Testis (tissue), 2 donors: ENCODE measurements around the gene LFNG.

ENCODE experiments used
- CTCF ChIP-seq, 3 experiments: fragments of 450-650 bp in 2 of 3; fragments of 200-600 bp in 1 of 3; sonication (generic) in 1 of 3; IDR thresholded peaks; one replicate each; pipeline ENCODE4 v1.5.1; 2016 to 2019; ENCODE audit warnings: antibody characterized with exemption in 3 of 3, mild to moderate bottlenecking in 2 of 3, moderate library complexity in 1 of 3
- POLR2A ChIP-seq: fragments of 450-650 bp; IDR thresholded peaks from one replicate; pipeline ENCODE4 v1.6.1; 2017; ENCODE audit warnings: antibody characterized with exemption, mild to moderate bottlenecking, moderate library complexity

- TF ChIP-seq CTCF (IDR thresholded peaks at IDR 0.05), result no peak
- TF ChIP-seq POLR2A, result no peak
Measured at GRCh38 chr7:2508327-2509215, 11.0 kb upstream of the LFNG start.
